GM21717 (cell line): ENCODE measurements around the gene AP2B1.
"Not testable (repeated sequence)": the region's sequence is repeated elsewhere in the genome, so short reads cannot be mapped to it uniquely, and the experiment has no call there.

Source experiments
- ATAC-seq: cut with Tn5 transposase; IDR thresholded peaks from one replicate; pipeline ENCODE4 v1.9.1; 2021; ENCODE audit warnings: mild to moderate bottlenecking, moderate library complexity; ENCODE audit not compliant: unreplicated experiment

The AP2B1 gene

GRCh38 chr17:35569405-35569804 lies 17.7 kb upstream of the AP2B1 start:
- no peak for ATAC-seq

- no peak for ATAC-seq
Measured at GRCh38 chr17:35575759-35576158, 11.4 kb upstream of the AP2B1 start.

- no peak for ATAC-seq
Measured at GRCh38 chr17:35577830-35578196, 9.3 kb upstream of the AP2B1 start.

- ATAC-seq: peak; percentile 88
Measured at GRCh38 chr17:35578197-35578928, 8.8 kb upstream of the AP2B1 start, which contains the start of gene PEX12. Gene PEX12, minus strand, starts transcription at chr17:35578571. Its CDS starts 550 bp downstream, at chr17:35578021.

- no peak for ATAC-seq
Measured at GRCh38 chr17:35578929-35579432, 8.1 kb upstream of the AP2B1 start.

- ATAC-seq: no peak
Measured at GRCh38 chr17:35584061-35584460, 3.1 kb upstream of the AP2B1 start.

- peak; percentile 8 for ATAC-seq
Measured at GRCh38 chr17:35586569-35587073, 501 bp upstream of the AP2B1 start.

GRCh38 chr17:35588196-35588920 lies 1.2 kb downstream of the AP2B1 start:
- ATAC-seq: no peak

GRCh38 chr17:35596072-35596471 lies 8.9 kb downstream of the AP2B1 start:
- ATAC-seq: no peak

- no peak for ATAC-seq
Measured at GRCh38 chr17:35596530-35597233, 9.6 kb downstream of the AP2B1 start.

GRCh38 chr17:35597604-35598003 lies 10.5 kb downstream of the AP2B1 start:
- ATAC-seq: no peak

GRCh38 chr17:35603674-35604073 lies 16.6 kb downstream of the AP2B1 start:
- ATAC-seq: no peak

GRCh38 chr17:35605678-35606077 lies 18.6 kb downstream of the AP2B1 start:
- no peak for ATAC-seq

- ATAC-seq: no peak
Measured at GRCh38 chr17:35607239-35607847, 20.2 kb downstream of the AP2B1 start.

- no peak for ATAC-seq
Measured at GRCh38 chr17:35609831-35610230, 22.7 kb downstream of the AP2B1 start.

GRCh38 chr17:35610746-35611145 lies 23.6 kb downstream of the AP2B1 start:
- not testable (repeated sequence) for ATAC-seq

- no peak for ATAC-seq
Measured at GRCh38 chr17:35612924-35613521, 25.9 kb downstream of the AP2B1 start.

- no peak for ATAC-seq
Measured at GRCh38 chr17:35614810-35615209, 27.7 kb downstream of the AP2B1 start.

GRCh38 chr17:35616536-35616935 lies 29.4 kb downstream of the AP2B1 start:
- no peak for ATAC-seq

- ATAC-seq: no peak
Measured at GRCh38 chr17:35617505-35617904, 30.4 kb downstream of the AP2B1 start.
